ENCODE data around the gene CDK14.

DNA sequence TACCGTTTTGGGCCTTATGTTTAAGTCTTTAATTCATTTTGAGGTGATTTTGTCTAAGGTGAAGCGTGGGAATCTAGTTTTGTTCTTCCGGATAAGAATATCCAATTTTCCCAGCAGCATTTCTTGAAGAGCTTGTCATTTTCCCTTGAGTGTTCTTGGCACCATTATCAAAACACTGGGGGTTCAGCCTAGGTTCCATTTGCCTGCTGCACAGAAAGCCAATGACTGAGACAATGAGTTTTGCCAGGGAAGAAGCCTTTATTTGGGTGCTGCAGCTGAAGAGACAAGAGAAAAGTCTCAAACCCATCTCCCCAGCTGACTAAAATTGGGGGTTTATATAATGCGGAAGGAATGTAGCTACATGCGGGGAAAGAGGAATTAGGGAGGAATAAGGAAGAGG is 380.9 kb downstream of the CDK14 start:
- TF ChIP-seq CTCF (IDR thresholded peaks at IDR 0.05; ENCODE audit: low read length) (no peak), EZH2 (IDR thresholded peaks at IDR 0.05; ENCODE audit: borderline replicate concordance, low read length) (no peak)
